GM23248 (cell line): ENCODE data around the gene CCDC8.

Source experiments
- EZH2 ChIP-seq: fragments of 200-600 bp; sonication (generic); IDR thresholded peaks from 2 replicates; pipeline ENCODE4 v1.6.1; 2018; ENCODE audit warnings: antibody characterized with exemption, mild to moderate bottlenecking; ENCODE audit not compliant: insufficient read depth, poor library complexity, severe bottlenecking
- EZH2phosphoT487 ChIP-seq: fragments of 200-600 bp; sonication (generic); IDR thresholded peaks from 2 replicates; pipeline ENCODE4 v1.6.1; 2018; ENCODE audit warnings: antibody characterized with exemption, moderate library complexity, mild to moderate bottlenecking, low read depth; ENCODE audit not compliant: insufficient read depth

- TF ChIP-seq EZH2 (no peak), EZH2phosphoT487 (no peak)
Observed at GRCh38 chr19:46374536-46375475, 38.6 kb downstream of the CCDC8 start.
